ENCODE measurements around the gene CPT2. TPM values are rescaled to one million over a fixed set of nuclear protein-coding genes. Genes with fewer than 3 reads are reported as not detected.

CPT2 gene
- total and polyA plus RNA-seq, 2 of the 13 experiments (the other 11 are each of a cell fraction or from before 2014, with no cell fraction given), result 12.6 to 14.6 TPM

GRCh38 chr1:53160924-53161378 lies 35.7 kb upstream of the CPT2 start (continued):
- TF ChIP-seq FOSL2 (CRISPR knock-in tag; IDR thresholded peaks at IDR 0.05) (peak; percentile 83), CBX5 (CRISPR knock-in tag; IDR thresholded peaks at IDR 0.05; ENCODE audit: borderline replicate concordance) (peak; percentile 88; the same call in 1 of the 2 replicates), ZSCAN29 (CRISPR knock-in tag; conservative IDR thresholded peaks at IDR 0.05) (peak; percentile 82; the same call in 1 of the 2 replicates), MXD1 (CRISPR knock-in tag; IDR thresholded peaks at IDR 0.05) (no peak), ZNF460 (CRISPR knock-in tag; IDR thresholded peaks at IDR 0.05; ENCODE audit: borderline replicate concordance) (peak; percentile 21; the same call in 1 of the 2 replicates), PBX3 (CRISPR knock-in tag; IDR thresholded peaks at IDR 0.05; ENCODE audit: borderline replicate concordance) (no peak), ZNF615 (CRISPR knock-in tag; IDR thresholded peaks at IDR 0.05; ENCODE audit: borderline replicate concordance) (no peak), TFDP1 (CRISPR knock-in tag; IDR thresholded peaks at IDR 0.05; ENCODE audit: borderline replicate concordance) (peak; percentile 67; the same call in 1 of the 2 replicates), ZNF564 (CRISPR knock-in tag; IDR thresholded peaks at IDR 0.05) (peak; percentile 70; the same call in 1 of the 2 replicates), POLR2AphosphoS5 (IDR thresholded peaks at IDR 0.05; ENCODE audit: low read depth, low read length) (peak; percentile 58), FOXA3 (CRISPR knock-in tag; IDR thresholded peaks at IDR 0.05) (peak; percentile 96), SRSF9 (IDR thresholded peaks at IDR 0.05; ENCODE audit: borderline replicate concordance, insufficient read depth, low read depth, low read length, poor library complexity, severe bottlenecking) (no peak), GRHL1 (CRISPR knock-in tag; conservative IDR thresholded peaks at IDR 0.05) (no peak), ZNF567 (CRISPR knock-in tag; IDR thresholded peaks at IDR 0.05; ENCODE audit: borderline replicate concordance) (no peak), TEAD3 (CRISPR knock-in tag; optimal IDR thresholded peaks at IDR 0.05; ENCODE audit: borderline replicate concordance) (peak; percentile 99), SP140L (CRISPR knock-in tag; IDR thresholded peaks at IDR 0.05; ENCODE audit: borderline replicate concordance) (no peak), ZNF646 (CRISPR knock-in tag; IDR thresholded peaks at IDR 0.05) (no peak), MBD4 (IDR thresholded peaks at IDR 0.05; ENCODE audit: borderline replicate concordance, low read length) (no peak), ZNF792 (CRISPR knock-in tag; IDR thresholded peaks at IDR 0.05) (no peak; the same call in 1 of the 2 replicates)
